ENCODE measurements around the gene PLA2G2E.

DNA sequence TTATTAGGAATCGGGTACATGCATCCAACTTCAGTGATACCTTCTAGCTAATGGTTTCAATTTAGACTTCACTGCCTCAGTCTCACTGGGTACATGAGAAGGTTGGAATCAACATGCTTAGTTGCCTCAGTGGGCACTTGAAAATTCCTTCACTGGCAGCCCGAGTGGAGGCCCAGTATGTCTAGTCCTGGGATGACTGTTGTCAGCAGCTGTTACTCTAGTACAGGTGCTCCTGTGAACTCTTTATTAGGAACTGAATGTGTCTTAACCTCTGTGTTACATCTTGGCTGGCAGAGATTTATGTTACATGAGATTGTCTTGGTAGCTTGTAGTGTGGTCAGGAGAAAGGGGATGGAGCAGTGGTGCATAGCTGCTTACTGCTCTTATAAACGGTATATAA is 13.4 kb downstream of the PLA2G2E start:
- TF ChIP-seq, protein P1, sequence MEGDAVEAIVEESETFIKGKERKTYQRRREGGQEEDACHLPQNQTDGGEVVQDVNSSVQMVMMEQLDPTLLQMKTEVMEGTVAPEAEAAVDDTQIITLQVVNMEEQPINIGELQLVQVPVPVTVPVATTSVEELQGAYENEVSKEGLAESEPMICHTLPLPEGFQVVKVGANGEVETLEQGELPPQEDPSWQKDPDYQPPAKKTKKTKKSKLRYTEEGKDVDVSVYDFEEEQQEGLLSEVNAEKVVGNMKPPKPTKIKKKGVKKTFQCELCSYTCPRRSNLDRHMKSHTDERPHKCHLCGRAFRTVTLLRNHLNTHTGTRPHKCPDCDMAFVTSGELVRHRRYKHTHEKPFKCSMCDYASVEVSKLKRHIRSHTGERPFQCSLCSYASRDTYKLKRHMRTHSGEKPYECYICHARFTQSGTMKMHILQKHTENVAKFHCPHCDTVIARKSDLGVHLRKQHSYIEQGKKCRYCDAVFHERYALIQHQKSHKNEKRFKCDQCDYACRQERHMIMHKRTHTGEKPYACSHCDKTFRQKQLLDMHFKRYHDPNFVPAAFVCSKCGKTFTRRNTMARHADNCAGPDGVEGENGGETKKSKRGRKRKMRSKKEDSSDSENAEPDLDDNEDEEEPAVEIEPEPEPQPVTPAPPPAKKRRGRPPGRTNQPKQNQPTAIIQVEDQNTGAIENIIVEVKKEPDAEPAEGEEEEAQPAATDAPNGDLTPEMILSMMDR (IDR thresholded peaks at IDR 0.05 in 8 of 11, conservative IDR thresholded peaks at IDR 0.05 in 3 of 11), result no peak
- TF ChIP-seq POLR2AphosphoS5 (IDR thresholded peaks at IDR 0.05), result no peak

All from spleen (tissue), 7 donors.